ENCODE data around the gene C2.

The C2 gene

DNA sequence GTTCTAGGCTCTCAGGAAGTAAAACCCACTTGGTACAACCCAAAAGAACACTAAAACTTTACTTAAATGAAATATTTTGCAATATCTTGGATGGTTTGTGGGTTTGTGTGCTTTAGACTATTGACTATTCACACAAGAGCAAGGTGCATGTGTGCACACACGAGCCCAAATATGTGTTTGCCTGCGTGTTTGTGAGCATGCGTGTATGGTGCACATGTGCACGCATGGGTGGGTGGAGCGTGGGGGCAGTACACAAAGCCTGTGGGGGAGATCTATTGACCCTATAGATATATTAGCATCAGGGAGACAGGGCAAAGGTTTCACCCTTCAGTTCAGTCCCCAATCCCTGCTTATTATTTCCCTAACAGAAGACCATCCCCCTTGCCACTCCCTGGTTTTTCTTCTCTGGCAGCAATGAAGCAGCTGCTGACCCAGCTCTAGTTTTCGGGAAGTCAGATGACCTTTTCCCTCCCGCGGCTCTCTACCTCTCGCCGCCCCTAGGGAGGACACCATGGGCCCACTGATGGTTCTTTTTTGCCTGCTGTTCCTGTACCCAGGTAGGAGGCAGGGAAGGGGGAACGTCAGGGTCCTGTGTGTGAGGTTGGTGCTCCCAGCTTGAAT, at the start of gene C2:
Gene C2, plus strand, starts transcription at position 476 of the 621 bp plus-strand sequence. Its CDS starts 36 bp downstream, at position 512.
- no peak for DNase-seq (ENCODE audit: low read depth in 3 of 3)

- no peak for DNase-seq (ENCODE audit: low read depth in 3 of 3)
Observed at GRCh38 chr6:31878222-31878621, 49.3 kb upstream of the C2 start.

- DNase-seq (ENCODE audit: low read depth in 3 of 3): no peak
Observed at GRCh38 chr6:31878726-31879125, 48.8 kb upstream of the C2 start, which contains the start of gene SLC44A4. Gene SLC44A4, minus strand, starts transcription at chr6:31878997. Its CDS starts 17 bp downstream, at chr6:31878980.

GRCh38 chr6:31879143-31879542, 48.4 kb upstream of the C2 start:
- no peak for DNase-seq (ENCODE audit: low read depth in 3 of 3)

- no peak for DNase-seq (ENCODE audit: low read depth in 3 of 3)
Observed at GRCh38 chr6:31879901-31880300, 47.6 kb upstream of the C2 start.

- DNase-seq (ENCODE audit: low read depth in 3 of 3): no peak
Observed at GRCh38 chr6:31880616-31881015, 46.9 kb upstream of the C2 start.

DNA sequence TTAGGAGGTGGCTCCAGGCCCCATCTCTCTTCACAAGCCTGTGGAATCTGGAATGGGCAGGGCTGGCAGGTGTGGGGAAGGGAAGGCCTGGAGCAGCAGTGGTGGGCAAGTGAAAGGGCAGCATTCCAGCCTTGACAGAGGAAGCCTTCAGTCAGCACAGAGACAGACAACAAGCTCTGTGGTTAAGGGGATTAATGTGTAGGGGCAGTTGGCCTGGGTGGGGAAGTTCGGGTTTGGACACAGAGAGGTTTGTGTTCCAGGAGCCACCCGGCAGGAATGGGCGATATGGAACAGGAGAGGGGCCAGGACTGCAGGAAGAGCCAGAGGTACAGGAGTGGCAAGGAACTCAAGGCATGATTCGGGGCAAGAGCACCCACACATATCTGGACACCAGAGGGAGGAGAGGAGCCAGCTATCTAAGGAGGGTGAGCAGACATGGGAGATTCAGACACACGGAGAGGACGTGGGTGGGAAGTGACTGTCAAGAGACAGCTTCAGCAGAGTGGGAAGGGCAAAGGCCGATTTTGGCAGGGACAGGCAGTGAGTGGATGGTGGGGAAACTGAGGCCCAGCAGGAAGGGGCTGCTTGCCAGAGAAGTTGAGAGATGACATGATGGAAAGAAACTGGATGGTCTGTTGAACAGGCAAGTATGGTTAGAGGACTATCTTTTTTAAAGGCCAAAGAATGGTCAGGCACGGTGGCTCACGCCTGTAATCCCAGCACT, 46.2 kb upstream of the C2 start:
- DNase-seq (ENCODE audit: low read depth in 3 of 3): no peak

DNA sequence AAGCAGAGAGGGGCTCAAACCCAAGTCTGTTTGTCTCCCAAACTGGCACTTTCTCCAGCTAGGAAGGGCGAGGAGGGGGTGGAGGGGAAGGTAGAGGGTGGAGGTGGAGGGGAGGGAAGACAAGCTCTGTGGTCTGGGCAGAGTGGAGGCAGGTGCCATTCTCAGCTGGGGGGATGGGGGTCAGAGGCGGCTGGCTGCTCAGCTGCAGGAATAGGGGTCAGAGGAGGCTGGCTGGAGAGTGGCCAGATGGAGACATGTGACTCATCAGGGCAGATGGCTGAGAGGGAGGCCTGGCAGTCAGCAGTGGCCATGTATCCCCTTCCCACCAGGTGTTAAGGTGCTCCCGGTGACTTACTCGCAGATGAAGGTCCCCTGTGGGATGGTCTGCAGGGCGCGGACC, 45.2 kb upstream of the C2 start:
- DNase-seq (ENCODE audit: low read depth in 3 of 3): no peak

DNA sequence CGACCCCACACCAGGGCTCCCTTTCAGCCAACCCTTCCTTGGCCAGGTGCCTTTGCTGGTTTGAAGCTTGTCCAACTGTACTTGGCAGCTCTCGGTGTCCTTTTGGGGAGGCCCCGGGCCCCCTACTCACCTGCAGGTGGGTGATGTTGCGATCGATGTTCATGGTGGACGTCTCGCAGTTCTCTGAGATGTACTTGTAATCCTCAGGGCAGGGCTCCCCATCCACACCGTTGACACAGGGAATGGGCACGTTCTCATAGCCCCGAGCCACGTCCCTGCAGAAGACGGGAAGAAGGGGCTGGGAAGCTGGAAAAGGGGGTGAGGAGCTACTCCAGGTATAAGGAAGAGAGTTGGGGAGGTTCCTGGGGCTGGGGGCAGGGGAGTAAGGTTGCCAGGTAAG, 43.8 kb upstream of the C2 start:
- DNase-seq (ENCODE audit: low read depth in 3 of 3): no peak

- no peak for DNase-seq (ENCODE audit: low read depth in 3 of 3)
Observed at GRCh38 chr6:31884528-31885035, 42.9 kb upstream of the C2 start.

- no peak for DNase-seq (ENCODE audit: low read depth in 3 of 3)
Observed at GRCh38 chr6:31886541-31886991, 41.0 kb upstream of the C2 start.

DNA sequence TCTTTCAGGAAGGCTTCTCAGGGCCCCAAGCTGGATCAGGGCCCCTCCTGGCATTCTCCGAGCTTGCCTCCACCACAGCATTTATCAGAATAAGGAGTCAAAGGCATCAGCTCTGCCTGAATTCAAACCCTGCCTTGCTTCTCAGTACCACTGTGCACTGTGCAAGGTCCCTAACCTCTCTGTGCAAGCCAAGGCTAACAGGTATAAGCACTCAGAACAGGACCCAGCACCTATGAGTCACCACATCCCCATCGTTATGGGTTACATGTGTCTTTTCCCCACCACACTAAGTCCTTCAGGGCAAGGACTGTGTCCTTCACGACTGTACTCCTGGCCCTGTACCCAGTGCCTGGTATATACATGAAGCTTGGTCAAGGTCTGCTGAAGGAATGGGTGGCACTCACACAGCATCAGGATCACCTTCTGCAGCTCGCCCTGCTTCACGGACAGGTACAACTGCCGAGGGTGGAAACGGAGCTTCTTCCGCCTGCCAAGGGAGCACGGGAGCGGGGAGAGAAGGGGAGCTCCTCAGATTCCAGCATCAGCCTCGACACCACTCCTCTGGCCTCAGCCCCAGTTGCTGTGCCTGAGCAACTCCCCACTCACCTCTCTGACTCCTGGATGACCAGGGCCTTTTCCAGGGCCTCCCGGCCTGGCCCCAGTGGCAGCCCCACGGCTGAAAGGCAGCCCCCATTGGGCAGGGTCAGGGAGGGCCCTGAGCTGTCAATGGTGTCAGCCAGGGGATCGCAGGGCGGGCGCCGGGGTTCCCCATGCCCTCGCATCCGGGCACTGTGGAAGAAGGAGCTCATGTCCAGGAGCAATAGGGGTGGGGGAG, 40.1 kb upstream of the C2 start:
- no peak for DNase-seq (ENCODE audit: low read depth in 3 of 3)

- DNase-seq (ENCODE audit: low read depth in 3 of 3): peak in 2 of 3 experiments; percentile 34 to 42
Observed at GRCh38 chr6:31888276-31889258, 39.0 kb upstream of the C2 start.

GRCh38 chr6:31889331-31889972, 38.1 kb upstream of the C2 start:
- DNase-seq (ENCODE audit: low read depth in 3 of 3): no peak

- DNase-seq (ENCODE audit: low read depth in 3 of 3): no peak
Observed at GRCh38 chr6:31892821-31893220, 34.7 kb upstream of the C2 start.

- DNase-seq (ENCODE audit: low read depth in 3 of 3): no peak
Observed at GRCh38 chr6:31896493-31896855, 31.0 kb upstream of the C2 start.

GRCh38 chr6:31896856-31897611, 30.5 kb upstream of the C2 start:
- no peak for DNase-seq (ENCODE audit: low read depth in 3 of 3)

DNA sequence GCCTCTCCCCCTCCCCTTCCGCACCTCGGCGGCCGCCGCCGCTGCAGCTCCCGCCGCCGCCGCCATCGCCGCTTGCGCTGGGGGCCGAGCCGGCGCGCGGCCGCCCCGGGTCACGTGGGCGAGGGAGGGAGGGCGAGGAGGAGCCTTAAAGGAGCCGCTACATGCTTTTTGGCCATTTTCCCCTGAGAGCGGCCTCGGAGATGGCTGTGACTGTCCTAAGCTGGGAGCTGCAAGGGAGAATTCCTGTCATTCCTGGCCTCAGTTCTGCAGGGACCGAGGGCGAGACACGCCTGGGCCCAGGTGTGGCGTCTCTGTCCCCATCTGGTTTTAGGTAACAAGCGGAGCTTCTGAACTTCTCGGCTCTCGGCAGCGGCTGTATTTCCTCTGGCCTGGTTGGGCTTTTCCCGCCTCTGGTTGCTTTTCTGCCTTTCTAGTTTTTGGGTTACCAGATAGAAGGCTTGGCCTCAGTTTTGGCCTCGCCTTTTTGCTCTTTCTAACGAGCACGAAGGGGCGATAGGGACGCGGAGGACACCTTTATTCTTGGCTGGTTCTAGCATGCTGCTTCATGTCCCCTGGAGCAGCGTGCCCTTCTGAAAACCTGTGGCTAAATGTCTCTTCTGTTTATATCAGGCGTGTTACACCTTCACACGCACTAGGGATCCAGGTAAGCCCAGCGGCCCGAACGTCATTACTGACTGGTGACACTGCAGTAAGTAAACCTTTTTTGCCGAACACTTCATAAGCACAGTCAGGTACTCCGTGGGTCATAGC, 29.7 kb upstream of the C2 start, which contains the start of gene EHMT2:
Gene EHMT2, minus strand, starts transcription at position 87 of the 771 bp plus-strand sequence. Its CDS starts 21 bp downstream, at position 66.
- DNase-seq (ENCODE audit: low read depth in 3 of 3): peak; percentile 67 to 72 (median 71)

Data from stimulated activated CD4-positive, alpha-beta T cell treated with anti-CD3 and anti-CD28 coated beads, TNF-alpha, amount 100 ng/mL, for 4 hours (primary cell).